Duodenal mucosa (tissue), 2 donors: ENCODE measurements around the gene LIN37.
"Not testable (repeated sequence)": the region's sequence is repeated elsewhere in the genome, so short reads cannot be mapped to it uniquely, and the experiment has no call there.

Experiments
- H3K27ac ChIP-seq: one replicate; pipeline ENCODE4 v1.7.0; 2013; ENCODE audit warnings: low read depth, low read length
- H3K27me3 ChIP-seq, 2 donors: one replicate each; pipeline ENCODE4 v1.7.0; 2013; ENCODE audit warnings: low read length in 2 of 2, control low read depth in 1 of 2; ENCODE audit not compliant: insufficient read depth in 2 of 2, control insufficient read depth in 1 of 2
- H3K36me3 ChIP-seq, 2 donors: one replicate each; pipeline ENCODE4 v1.7.0; 2013; ENCODE audit warnings: low read length in 2 of 2, control low read depth in 1 of 2; ENCODE audit not compliant: insufficient read depth in 2 of 2, control insufficient read depth in 1 of 2
- H3K4me1 ChIP-seq, 2 donors: one replicate each; pipeline ENCODE4 v1.7.0; 2013; ENCODE audit warnings: low read length in 2 of 2, control low read depth in 1 of 2; ENCODE audit not compliant: insufficient read depth in 2 of 2, control insufficient read depth in 1 of 2
- H3K4me3 ChIP-seq, 2 donors: one replicate each; pipeline ENCODE4 v1.7.0; 2013; ENCODE audit warnings: low read length in 2 of 2, low read depth in 1 of 2
- H3K9ac ChIP-seq, 2 donors: one replicate each; pipeline ENCODE4 v1.7.0; 2013; ENCODE audit warnings: low read length in 2 of 2, low read depth in 1 of 2
- H3K9me3 ChIP-seq, 2 donors: one replicate each; pipeline ENCODE4 v1.7.0; 2013; ENCODE audit warnings: low read length in 2 of 2, control low read depth in 1 of 2; ENCODE audit not compliant: control insufficient read depth in 1 of 2

The LIN37 gene

GRCh38 chr19:35720163-35720524 lies 28.2 kb upstream of the LIN37 start:
- H3K9me3 ChIP-seq = no peaks in the 10 kb centered on the region
- H3K4me3 ChIP-seq = no peak overlapping the region
- H3K9ac ChIP-seq = no peak overlapping the region
- H3K27ac ChIP-seq = no peak overlapping the region
- H3K27me3 ChIP-seq = no peaks in the 10 kb centered on the region
- peaks cover 21 to 28% of the 10 kb centered on the region in 2 donors for H3K4me1 ChIP-seq
- H3K36me3 ChIP-seq = peaks cover 26 to 44% of the 10 kb centered on the region in 2 donors

GRCh38 chr19:35720648-35721047 lies 27.7 kb upstream of the LIN37 start:
- Histone ChIP-seq H3K36me3 (peaks cover 31 to 49% of the 10 kb centered on the region in 2 donors), H3K9me3 (no peaks in the 10 kb centered on the region), H3K27ac (no peak overlapping the region), H3K27me3 (no peaks in the 10 kb centered on the region), H3K9ac (no peak overlapping the region), H3K4me3 (no peak overlapping the region), H3K4me1 (peaks cover 16 to 23% of the 10 kb centered on the region in 2 donors)

GRCh38 chr19:35721374-35721773 lies 27.0 kb upstream of the LIN37 start:
- H3K9ac ChIP-seq = no peak overlapping the region
- H3K27ac ChIP-seq = no peak overlapping the region
- peaks cover 9 to 15% of the 10 kb centered on the region in 2 donors for H3K4me1 ChIP-seq
- peaks cover 39 to 56% of the 10 kb centered on the region in 2 donors for H3K36me3 ChIP-seq
- H3K4me3 ChIP-seq = no peak overlapping the region
- H3K9me3 ChIP-seq = no peaks in the 10 kb centered on the region
- H3K27me3 ChIP-seq = no peaks in the 10 kb centered on the region

GRCh38 chr19:35722461-35722860 lies 25.9 kb upstream of the LIN37 start:
- Histone ChIP-seq H3K36me3 (peaks cover 47 to 67% of the 10 kb centered on the region in 2 donors), H3K9ac (no peak overlapping the region), H3K27me3 (no peaks in the 10 kb centered on the region), H3K4me3 (no peak overlapping the region), H3K27ac (no peak overlapping the region), H3K4me1 (peaks cover 9 to 13% of the 10 kb centered on the region in 2 donors), H3K9me3 (no peaks in the 10 kb centered on the region)

- Histone ChIP-seq H3K9me3 (no peaks in the 10 kb centered on the region), H3K9ac (no peak overlapping the region), H3K27me3 (no peaks in the 10 kb centered on the region), H3K4me3 (no peak overlapping the region), H3K27ac (no peak overlapping the region), H3K36me3 (peaks cover 50 to 71% of the 10 kb centered on the region in 2 donors), H3K4me1 (peaks cover 9 to 13% of the 10 kb centered on the region in 2 donors)
Measured at GRCh38 chr19:35722897-35723296, 25.5 kb upstream of the LIN37 start.

- H3K9ac ChIP-seq = no peak overlapping the region
- no peak overlapping the region for H3K27ac ChIP-seq
- H3K36me3 ChIP-seq = peaks cover 58 to 79% of the 10 kb centered on the region in 2 donors
- H3K4me3 ChIP-seq = no peak overlapping the region
- H3K27me3 ChIP-seq = no peaks in the 10 kb centered on the region
- no peaks in the 10 kb centered on the region for H3K9me3 ChIP-seq
- peaks cover 9 to 10% of the 10 kb centered on the region in 2 donors for H3K4me1 ChIP-seq
Measured at GRCh38 chr19:35723671-35724070, 24.7 kb upstream of the LIN37 start.

- H3K27me3 ChIP-seq, H3K9ac ChIP-seq, H3K4me3 ChIP-seq, H3K4me1 ChIP-seq, H3K9me3 ChIP-seq, H3K27ac ChIP-seq: not testable (repeated sequence)
- peaks cover 62 to 83% of the 10 kb centered on the region in 2 donors for H3K36me3 ChIP-seq
Measured at GRCh38 chr19:35724132-35724531, 24.2 kb upstream of the LIN37 start.

GRCh38 chr19:35724560-35724959 lies 23.8 kb upstream of the LIN37 start:
- no peak overlapping the region for H3K9ac ChIP-seq
- peaks cover 67 to 88% of the 10 kb centered on the region in 2 donors for H3K36me3 ChIP-seq
- no peaks in the 10 kb centered on the region for H3K9me3 ChIP-seq
- H3K27ac ChIP-seq = no peak overlapping the region
- no peaks in the 10 kb centered on the region for H3K27me3 ChIP-seq
- H3K4me3 ChIP-seq = no peak overlapping the region
- H3K4me1 ChIP-seq = peaks cover under 1 to 1% of the 10 kb centered on the region in 2 donors

GRCh38 chr19:35725216-35725861 lies 23.0 kb upstream of the LIN37 start:
- H3K4me1 ChIP-seq = no peaks in the 10 kb centered on the region
- H3K4me3 ChIP-seq = no peak overlapping the region
- H3K9ac ChIP-seq = no peak overlapping the region
- H3K36me3 ChIP-seq = peaks cover 73 to 92% of the 10 kb centered on the region in 2 donors
- no peaks in the 10 kb centered on the region for H3K27me3 ChIP-seq
- H3K9me3 ChIP-seq = no peaks in the 10 kb centered on the region
- H3K27ac ChIP-seq = no peak overlapping the region

GRCh38 chr19:35727053-35727955 lies 21.1 kb upstream of the LIN37 start:
- H3K4me1 ChIP-seq = no peaks in the 10 kb centered on the region
- no peak overlapping the region for H3K27ac ChIP-seq
- no peaks in the 10 kb centered on the region for H3K9me3 ChIP-seq
- no peak overlapping the region for H3K9ac ChIP-seq
- H3K4me3 ChIP-seq = no peak overlapping the region
- no peaks in the 10 kb centered on the region for H3K27me3 ChIP-seq
- peaks cover 81 to 99% of the 10 kb centered on the region in 2 donors for H3K36me3 ChIP-seq
